HepG2 (cell line): ENCODE results near the gene MTCL1. TPM values are rescaled to one million over a fixed set of nuclear protein-coding genes. Genes with fewer than 3 reads are reported as not detected.
A peak's percentile ranks its signal among the peaks of the same experiment; 100 is the strongest.

Source experiments
- ATAC-seq: fragments of 200-7000 bp; cut with Tn5 transposase; 3 replicates; pipeline ENCODE4 v1.9.1; 2020; ENCODE audit warnings: mild to moderate bottlenecking, moderate library complexity
- BruUV-seq: library from RNA; stranded (reverse); fragments of 400-500 nt; replicated peaks from 2 replicates; lab custom pipeline; 2021; lab: Mats Ljungman, UMichigan
- CTCF ChIA-PET: fragments of 300-600 bp; formaldehyde crosslinking; extraction: SDS; loops from one replicate; lab custom pipeline; 2021; ENCODE audit warnings: low total read pairs, inconsistent platforms, low intra/inter-chr PET ratio; lab: Yijun Ruan, JAX
- POLR2A ChIA-PET: fragments of 350-600 bp; sonication (Branson Sonifier 250); formaldehyde crosslinking; loops from one replicate; lab custom pipeline; 2020; ENCODE audit warnings: antibody characterized with exemption, inconsistent platforms; lab: Yijun Ruan, JAX
- DNase-seq: peaks from one replicate; pipeline ENCODE4 v3.0.0-alpha.2; 2015; ENCODE audit warnings: low spot score
- FAIRE-seq: peaks from 3 replicates; lab custom pipeline; 2011; peaks lifted over from hg19 to GRCh38; lab: Jason Lieb, UNC
- H2AFZ ChIP-seq: one replicate; pipeline ENCODE4 v1.6.1; 2011; ENCODE audit warnings: low read length, inconsistent platforms
- H3K27ac ChIP-seq: fragments of 300-600 bp; 3 replicates; pipeline ENCODE4 v1.8.0; 2011; ENCODE audit warnings: mixed run types, mild to moderate bottlenecking, mixed read lengths, low read length, inconsistent platforms; ENCODE audit not compliant: insufficient read depth; ENCODE audit errors: extremely low read length
- H3K27me3 ChIP-seq, 2 experiments: fragments of 200-600 bp in 1 of 2; 2 replicates in 1 of 2; 3 replicates in 1 of 2; pipeline versions ENCODE4 v1.6.0 to v1.8.0; 2011; ENCODE audit warnings: low read length in 2 of 2, mild to moderate bottlenecking in 2 of 2, moderate library complexity in 2 of 2, inconsistent platforms in 1 of 2; ENCODE audit not compliant: insufficient read depth in 2 of 2, control insufficient read depth in 1 of 2
- H3K36me3 ChIP-seq, 2 experiments: fragments of 200-600 bp in 1 of 2; replicated peaks in 1 of 2; 2 replicates in 1 of 2; 3 replicates in 1 of 2; pipeline versions ENCODE4 v1.5.1 to v1.8.0; 2011; ENCODE audit warnings: low read length in 2 of 2, inconsistent platforms in 1 of 2; ENCODE audit not compliant: insufficient read depth in 2 of 2, control insufficient read depth in 1 of 2
- H3K4me1 ChIP-seq: 2 replicates; pipeline ENCODE4 v1.5.1; 2012; ENCODE audit warnings: low read length, inconsistent platforms; ENCODE audit not compliant: insufficient read depth
- H3K4me2 ChIP-seq: 2 replicates; pipeline ENCODE4 v1.6.0; 2011; ENCODE audit warnings: low read depth, low read length, inconsistent platforms
- H3K4me3 ChIP-seq, 3 experiments: fragments of 200-600 bp in 1 of 3; sonication (generic), shearing (Covaris generic) in 1 of 3; replicated peaks in 1 of 3; 2 replicates each; pipeline ENCODE4 v1.5.1; 2011 to 2016; ENCODE audit warnings: low read length in 3 of 3, inconsistent platforms in 2 of 3, low read depth in 2 of 3, mild to moderate bottlenecking in 2 of 3, control low read depth in 1 of 3, mixed read lengths in 1 of 3; ENCODE audit not compliant: insufficient read depth in 1 of 3
- H3K79me2 ChIP-seq: one replicate; pipeline ENCODE4 v1.6.1; 2011; ENCODE audit warnings: low read length, inconsistent platforms; ENCODE audit not compliant: insufficient read depth
- H3K9ac ChIP-seq: 2 replicates; pipeline ENCODE4 v1.6.0; 2011; ENCODE audit warnings: mild to moderate bottlenecking, low read depth, low read length, inconsistent platforms; ENCODE audit not compliant: insufficient read depth
- H3K9me3 ChIP-seq: 2 replicates; pipeline ENCODE4 v1.5.1; 2012; ENCODE audit warnings: mild to moderate bottlenecking, low read length
- H4K20me1 ChIP-seq: 2 replicates; pipeline ENCODE4 v1.6.0; 2011; ENCODE audit warnings: inconsistent platforms, mild to moderate bottlenecking, low read length, moderate library complexity; ENCODE audit not compliant: insufficient read depth
- ARNTL ChIP-seq: sonication (generic); formaldehyde crosslinking; IDR thresholded peaks from 2 replicates; pipeline ENCODE4 v1.4.0; 2020; ENCODE audit warnings: mild to moderate bottlenecking, missing genetic modification reagents
- ATF2 ChIP-seq: sonication (generic); formaldehyde crosslinking; IDR thresholded peaks from 2 replicates; pipeline ENCODE4 v1.4.0; 2020; ENCODE audit warnings: missing genetic modification reagents
- MAFF ChIP-seq: IDR thresholded peaks from 2 replicates; pipeline ENCODE4 v1.6.1; 2011; ENCODE audit warnings: low read depth, low read length, improper control_type of control experiment
- MAFK ChIP-seq, 2 experiments: IDR thresholded peaks in 1 of 2; conservative IDR thresholded peaks in 1 of 2; 2 replicates each; pipeline ENCODE4 v1.6.1; 2011; ENCODE audit warnings: improper control_type of control experiment in 2 of 2, low read length in 2 of 2
- NCOA5 ChIP-seq: sonication (generic); formaldehyde crosslinking; IDR thresholded peaks from 2 replicates; pipeline ENCODE4 v1.4.0; 2020; ENCODE audit warnings: missing genetic modification reagents
- POGK ChIP-seq: sonication (generic); formaldehyde crosslinking; conservative IDR thresholded peaks from 2 replicates; pipeline ENCODE4 v1.8.0; 2022; ENCODE audit warnings: mild to moderate bottlenecking, moderate library complexity, missing genetic modification reagents
- RAD21 ChIP-seq: fragments of 450-650 bp; formaldehyde crosslinking; IDR thresholded peaks from 2 replicates; pipeline ENCODE4 v1.5.0; 2020; ENCODE audit warnings: mild to moderate bottlenecking
- SP1 ChIP-seq, 2 experiments: fragments of 450-650 bp in 1 of 2; sonication (generic) in 1 of 2; formaldehyde crosslinking in 1 of 2; IDR thresholded peaks; 2 replicates each; pipeline versions ENCODE4 v1.4.0 to v1.6.1; 2016 to 2020; ENCODE audit warnings: missing genetic modification reagents in 1 of 2
- ZNF124 ChIP-seq: sonication (generic); formaldehyde crosslinking; IDR thresholded peaks from 2 replicates; pipeline ENCODE4 v1.4.0; 2020; ENCODE audit warnings: missing genetic modification reagents
- ZNF160 ChIP-seq: sonication (generic); formaldehyde crosslinking; IDR thresholded peaks from 2 replicates; pipeline ENCODE4 v1.8.0; 2022; ENCODE audit warnings: mild to moderate bottlenecking, inconsistent platforms, missing genetic modification reagents
- ZNF468 ChIP-seq: sonication (generic); formaldehyde crosslinking; IDR thresholded peaks from 2 replicates; pipeline ENCODE4 v1.8.0; 2022; ENCODE audit warnings: mild to moderate bottlenecking, moderate library complexity, missing genetic modification reagents
- ZNF710 ChIP-seq: sonication (generic); formaldehyde crosslinking; IDR thresholded peaks from 2 replicates; pipeline ENCODE4 v1.5.0; 2020; ENCODE audit warnings: mild to moderate bottlenecking, missing genetic modification reagents, borderline replicate concordance
- WGBS: methylation state at CpG from one replicate; pipeline ENCODE4 v1.1.6; 2017; ENCODE audit warnings: low lambda C conversion rate; 5-methylcytosine and 5-hydroxymethylcytosine counted together
- in situ Hi-C: cut with HindIII; loops from 2 replicates; pipeline ENCODE4 v1.10.0; 2017; ENCODE audit warnings: low pct_unique_long_range_greater_than_20kb; ENCODE audit not compliant: extremely low pct_ligation_motif_present
- intact Hi-C: fragments of 100-400 bp; cut with micrococcal nuclease; formaldehyde crosslinking; loops from one replicate; pipeline ENCODE4 v1.10.0; 2022; ENCODE audit not compliant: unreplicated experiment
- polyA plus RNA-seq, 8 experiments: library from polyadenylated mRNA; depleted of rRNA in 3 of 8; stranded (reverse) in 7 of 8; unstranded in 1 of 8; fragments of >200 nt; fragmentation: Illumina TruSeq in 4 of 8; extraction: Trizol in 4 of 8; gene quantifications; 2 replicates each; pipeline versions ENCODE4 v1.2.1 to v1.2.3, GENCODE V29; 2011 to 2016; ENCODE audit warnings: low read depth in 4 of 8, missing spikeins in 1 of 8, mixed read lengths in 1 of 8; ENCODE audit not compliant: insufficient read depth in 1 of 8
- total RNA-seq, 5 experiments: library from RNA; depleted of rRNA; stranded (reverse); fragments of >200 nt; fragmentation: Illumina TruSeq; extraction: Trizol; gene quantifications; 2 replicates each; pipeline ENCODE4 v1.2.3, GENCODE V29; 2016; ENCODE audit warnings: low read depth in 1 of 5

The MTCL1 gene
- total and polyA plus RNA-seq, 2 of the 13 experiments (the other 11 are each of a cell fraction or from before 2014, with no cell fraction given) = 3.1 to 3.2 TPM

GRCh38 chr18:8754995-8755960 lies 49.9 kb downstream of the MTCL1 start:
- Histone ChIP-seq H3K4me3 (no peak overlapping the region), H3K79me2 (no peaks in the 10 kb centered on the region), H2AFZ (no peak overlapping the region), H3K4me1 (no peaks in the 10 kb centered on the region), H4K20me1 (no peaks in the 10 kb centered on the region), H3K36me3 (no peaks in the 10 kb centered on the region), H3K9me3 (no peaks in the 10 kb centered on the region), H3K9ac (no peak overlapping the region), H3K27ac (no peak overlapping the region), H3K4me2 (no peak overlapping the region), H3K27me3 (no peaks in the 10 kb centered on the region)
- FAIRE-seq (no peak), ATAC-seq (no peak), DNase-seq (no peak)
- BruUV-seq = no TSS peak
- 85% methylated on average over 18 of the region's 20 CpGs for WGBS
- TF ChIP-seq MAFF (peak; percentile 46), MAFK (conservative IDR thresholded peaks at IDR 0.05 in 1 of 2, IDR thresholded peaks at IDR 0.05 in 1 of 2; ENCODE audit: low read length in 2 of 2) (peak; percentile 55 to 63; a peak in 3 of 4 replicates), ARNTL (CRISPR knock-in tag) (no peak)
- ChIA-PET CTCF (no interaction called here), POLR2A (no interaction called here)
- intact Hi-C loops (no loop called here), in situ Hi-C loops (no loop called here)

GRCh38 chr18:8756571-8756970 lies 51.2 kb downstream of the MTCL1 start:
- intact Hi-C loops (no loop called here), in situ Hi-C loops (no loop called here)
- 67% methylated on average over 2 of the region's 2 CpGs for WGBS
- no peaks in the 10 kb centered on the region for H3K9me3 ChIP-seq
- no peak overlapping the region for H3K9ac ChIP-seq
- DNase-seq (no peak), FAIRE-seq (no peak), ATAC-seq (no peak)
- H3K27ac ChIP-seq = no peak overlapping the region
- no peak overlapping the region for H3K4me2 ChIP-seq
- H3K4me3 ChIP-seq = no peak overlapping the region
- H3K27me3 ChIP-seq = no peaks in the 10 kb centered on the region
- H4K20me1 ChIP-seq = no peaks in the 10 kb centered on the region
- POLR2A ChIA-PET = no interaction called here
- CTCF ChIA-PET = no interaction called here
- H2AFZ ChIP-seq = no peak overlapping the region
- no peaks in the 10 kb centered on the region for H3K79me2 ChIP-seq
- BruUV-seq = no TSS peak
- no peaks in the 10 kb centered on the region for H3K36me3 ChIP-seq
- no peaks in the 10 kb centered on the region for H3K4me1 ChIP-seq
- TF ChIP-seq ZNF710 (CRISPR knock-in tag) (no peak), ZNF124 (CRISPR knock-in tag) (no peak), ZNF160 (CRISPR knock-in tag) (no peak), POGK (CRISPR knock-in tag) (no peak), ATF2 (CRISPR knock-in tag) (no peak), SP1 (IDR thresholded peaks at IDR 0.05) (no peak), SP1 (CRISPR knock-in tag; IDR thresholded peaks at IDR 0.05) (no peak), NCOA5 (no peak), ZNF468 (no peak), RAD21 (CRISPR knock-in tag) (no peak)
